BE2C (cell line): ENCODE data around the gene IL4R.
"Not testable (repeated sequence)": the region's sequence is repeated elsewhere in the genome, so short reads cannot be mapped to it uniquely, and the experiment has no call there.

Experiments
- DNase-seq: peaks from one replicate; pipeline ENCODE4 v3.0.0-alpha.2; 2020
- H3K27me3 ChIP-seq: fragments of 250-450 bp; sonication (Bioruptor Pico); 2 replicates; pipeline ENCODE4 v1.5.1; 2020; ENCODE audit warnings: mild to moderate bottlenecking
- H3K36me3 ChIP-seq: fragments of 250-450 bp; sonication (Bioruptor Pico); 2 replicates; pipeline ENCODE4 v1.5.1; 2020; ENCODE audit warnings: mild to moderate bottlenecking
- H3K4me1 ChIP-seq: fragments of 250-450 bp; sonication (Bioruptor Pico); 2 replicates; pipeline ENCODE4 v1.5.1; 2020
- H3K4me3 ChIP-seq: 2 replicates; pipeline ENCODE4 v1.5.1; 2011; ENCODE audit warnings: low read depth, low read length
- H3K9me3 ChIP-seq: fragments of 250-450 bp; sonication (Bioruptor Pico); 2 replicates; pipeline ENCODE4 v1.5.1; 2020
- CTCF ChIP-seq: IDR thresholded peaks from 2 replicates; pipeline ENCODE4 v1.5.1; 2012; ENCODE audit warnings: mild to moderate bottlenecking, low read depth, low read length

Gene IL4R

GRCh38 chr16:27405546-27406451, 92.0 kb downstream of the IL4R start:
- DNase-seq, result no peak
- Histone ChIP-seq H3K4me3 (no peak overlapping the region), H3K9me3 (no peaks in the 10 kb centered on the region), H3K27me3 (no peaks in the 10 kb centered on the region), H3K36me3 (no peaks in the 10 kb centered on the region), H3K4me1 (no peaks in the 10 kb centered on the region)
- TF ChIP-seq CTCF, result no peak

GRCh38 chr16:27406511-27407128, 92.8 kb downstream of the IL4R start:
- Histone ChIP-seq H3K9me3 (no peaks in the 10 kb centered on the region), H3K4me1 (no peaks in the 10 kb centered on the region), H3K27me3 (no peaks in the 10 kb centered on the region), H3K36me3 (no peaks in the 10 kb centered on the region), H3K4me3 (no peak overlapping the region)
- DNase-seq, result no peak
- no peak for TF ChIP-seq CTCF

- no peaks in the 10 kb centered on the region for H3K9me3 ChIP-seq
- H3K36me3 ChIP-seq, result no peaks in the 10 kb centered on the region
- no peak overlapping the region for H3K4me3 ChIP-seq
- no peak for TF ChIP-seq CTCF
- no peaks in the 10 kb centered on the region for H3K27me3 ChIP-seq
- DNase-seq, result no peak
- H3K4me1 ChIP-seq, result no peaks in the 10 kb centered on the region
Measured at GRCh38 chr16:27407133-27407532, 93.4 kb downstream of the IL4R start.

- no peak overlapping the region for H3K4me3 ChIP-seq
- no peaks in the 10 kb centered on the region for H3K9me3 ChIP-seq
- no peak for DNase-seq
- H3K4me1 ChIP-seq, result no peaks in the 10 kb centered on the region
- TF ChIP-seq CTCF, result no peak
- no peaks in the 10 kb centered on the region for H3K36me3 ChIP-seq
- H3K27me3 ChIP-seq, result no peaks in the 10 kb centered on the region
Measured at GRCh38 chr16:27408012-27408601, 94.3 kb downstream of the IL4R start.

GRCh38 chr16:27408602-27409031, 94.8 kb downstream of the IL4R start:
- DNase-seq, result no peak
- no peaks in the 10 kb centered on the region for H3K9me3 ChIP-seq
- TF ChIP-seq CTCF, result no peak
- H3K27me3 ChIP-seq, result no peaks in the 10 kb centered on the region
- H3K36me3 ChIP-seq, result no peaks in the 10 kb centered on the region
- H3K4me3 ChIP-seq, result no peak overlapping the region
- H3K4me1 ChIP-seq, result no peaks in the 10 kb centered on the region

- H3K27me3 ChIP-seq, H3K9me3 ChIP-seq, H3K4me1 ChIP-seq, H3K36me3 ChIP-seq, H3K4me3 ChIP-seq, DNase-seq: not testable (repeated sequence)
Measured at GRCh38 chr16:27409958-27410357, 96.2 kb downstream of the IL4R start.
